Transverse colon (tissue), 3 donors: ENCODE results near the gene DAB2IP.

Source experiments
- CTCF ChIP-seq, 5 experiments: fragments of 200-600 bp in 3 of 5; fragments of 450-650 bp in 2 of 5; sonication (generic) in 3 of 5; IDR thresholded peaks; 1 replicate in 2 of 5; 2 replicates in 3 of 5; pipeline ENCODE4 v1.5.1; 2016 to 2017; ENCODE audit warnings: antibody characterized with exemption in 5 of 5, inconsistent platforms in 3 of 5, mild to moderate bottlenecking in 2 of 5, moderate library complexity in 1 of 5
- EP300 ChIP-seq: sonication (generic); formaldehyde crosslinking; IDR thresholded peaks from one replicate; pipeline ENCODE4 v1.6.1; 2017; ENCODE audit warnings: antibody characterized with exemption, low read depth

- no peak for TF ChIP-seq EP300
- no peak for TF ChIP-seq CTCF (IDR thresholded peaks at IDR 0.05)
These were observed 127.1 kb downstream of the DAB2IP start for GRCh38 chr9:121778252-121779225.
